Pancreas (tissue), 10 donors: Measurements from ENCODE around the gene AFF4. TPM values are rescaled to one million over a fixed set of nuclear protein-coding genes. Genes with fewer than 3 reads are reported as not detected.
"Not testable (repeated sequence)": the region's sequence is repeated elsewhere in the genome, so short reads cannot be mapped to it uniquely, and the experiment has no call there.

Experiments
- ATAC-seq, 4 donors: fragments of 200-7000 bp; cut with Tn5 transposase; one replicate each; pipeline versions ENCODE4 v1.8.0 to v1.9.1; 2020; ENCODE audit warnings: mild to moderate bottlenecking in 4 of 4, moderate library complexity in 4 of 4
- DNase-seq, 6 donors: peaks; one replicate each; pipeline ENCODE4 v3.0.0-alpha.2; 2020
- FAIRE-seq: peaks from 2 replicates; lab custom pipeline; 2012; peaks lifted over from hg19 to GRCh38; lab: Jason Lieb, UNC
- H3K27ac ChIP-seq, 4 donors: fragments of 200-600 bp; sonication (generic); 1 replicate in 3 of 4; 2 replicates in 1 of 4; pipeline versions ENCODE4 v1.5.0 to v1.8.0; 2020
- H3K27me3 ChIP-seq, 4 donors: fragments of 200-600 bp; one replicate each; pipeline ENCODE4 v1.8.0; 2021
- H3K36me3 ChIP-seq, 3 donors: fragments of 200-600 bp; sonication (generic) in 1 of 3; one replicate each; pipeline versions ENCODE4 v1.5.0 to v1.8.0; 2020 to 2021
- H3K4me1 ChIP-seq, 3 donors: fragments of 200-600 bp; one replicate each; pipeline ENCODE4 v1.8.0; 2021
- H3K4me3 ChIP-seq, 4 donors: fragments of 200-600 bp; sonication (generic) in 2 of 4; one replicate each; pipeline versions ENCODE4 v1.5.0 to v1.8.0; 2020 to 2021
- H3K9me3 ChIP-seq, 4 donors: fragments of 200-600 bp; one replicate each; pipeline ENCODE4 v1.8.0; 2021
- CTCF ChIP-seq, 4 donors: fragments of 200-600 bp; sonication (generic) in 3 of 4; IDR thresholded peaks; one replicate each; pipeline versions ENCODE4 v1.5.0 to v1.8.0; 2021; ENCODE audit warnings: antibody characterized with exemption in 4 of 4
- WGBS, 2 donors: extraction: QIAGEN DNeasy Blood & Tissue Kit; methylation state at CpG; one replicate each; pipeline ENCODE4 v1.1.7; 2013; 5-methylcytosine and 5-hydroxymethylcytosine counted together
- intact Hi-C, 3 donors: fragments of 100-400 bp; cut with DNase I; formaldehyde crosslinking; loops; one replicate each; pipeline versions ENCODE4 v1.11.1 to v1.14.2; 2022
- polyA plus RNA-seq, 2 donors: library from polyadenylated mRNA; stranded (reverse); fragments of 200-250 nt; gene quantifications; one replicate each; pipeline ENCODE4 v1.2.3, GENCODE V29; 2013
- total RNA-seq, 6 donors: library from RNA; stranded (reverse); fragmentation: NEBNext Ultra II Directional in 4 of 6; extraction: Animal tissue kit (Norgen Biotek cat#: 25700) in 4 of 6; gene quantifications; one replicate each; pipeline versions ENCODE4 v1.2.1 to v1.2.4, GENCODE V29; 2021 to 2023
- donor health status: healthy with polysubstance abuse.
- donor health status: DM: no; HTN: no; CAD: no; lungs with moderate emphysema.
- donor health status: DM: no; HTN: no; CAD: no.
- donor health status: control.
- donor health status: control.
- donor health status: Bipolar disorder and iron deficiency.
- donor health status: DM: yes; HTN: yes; CAD: no.
- donor health status: DM: no; HTN: no; CAD: no.
- donor health status: DM: no; HTN: no; CAD: no.
- donor health status: DM: yes; HTN: yes; CAD: no.

The AFF4 gene
- total and polyA plus RNA-seq, 8 donors = 6.7 to 40.2 (median 27.2) TPM

GRCh38 chr5:132998556-132998955, 35.1 kb upstream of the AFF4 start:
- Histone ChIP-seq H3K36me3 (peaks cover 0 to 6% (median 0%) of the 10 kb centered on the region in 3 donors), H3K4me3 (no peak overlapping the region), H3K9me3 (no peaks in the 10 kb centered on the region), H3K27ac (no peak overlapping the region), H3K27me3 (no peaks in the 10 kb centered on the region), H3K4me1 (no peaks in the 10 kb centered on the region)
- no peak for ATAC-seq
- TF ChIP-seq CTCF (IDR thresholded peaks at IDR 0.05) = no peak
- intact Hi-C loops = no loop called here
- WGBS, 2 donors = 89 to 94% methylated on average over 2 of the region's 2 CpGs
- DNase-seq = no peak
- FAIRE-seq = no peak

- WGBS, 2 donors = 68 to 78% methylated on average over 1 of the region's 1 CpG
- Histone ChIP-seq H3K4me3 (no peak overlapping the region), H3K27ac (no peak overlapping the region), H3K36me3 (no peaks in the 10 kb centered on the region), H3K27me3 (no peaks in the 10 kb centered on the region), H3K4me1 (no peaks in the 10 kb centered on the region), H3K9me3 (no peaks in the 10 kb centered on the region)
- DNase-seq = no peak
- intact Hi-C loops = no loop called here
- no peak for TF ChIP-seq CTCF (IDR thresholded peaks at IDR 0.05)
- FAIRE-seq = no peak
- ATAC-seq = no peak
These were observed 32.9 kb upstream of the AFF4 start for GRCh38 chr5:132996307-132996706.

- H3K36me3 ChIP-seq = no peaks in the 10 kb centered on the region
- TF ChIP-seq CTCF (IDR thresholded peaks at IDR 0.05) = no peak
- FAIRE-seq (no peak), ATAC-seq (no peak), DNase-seq (peak in 1 of 6 donors; percentile 22)
- no peaks in the 10 kb centered on the region for H3K27me3 ChIP-seq
- no peak overlapping the region for H3K4me3 ChIP-seq
- H3K27ac ChIP-seq = no peak overlapping the region
- WGBS, 2 donors = 86 to 88% methylated on average over 28 of the region's 28 CpGs
- intact Hi-C loops = no loop called here
- no peaks in the 10 kb centered on the region for H3K4me1 ChIP-seq
- no peaks in the 10 kb centered on the region for H3K9me3 ChIP-seq
These were observed 24.3 kb upstream of the AFF4 start for GRCh38 chr5:132987531-132988408.

GRCh38 chr5:132982971-132983370, 19.5 kb upstream of the AFF4 start:
- H3K4me3 ChIP-seq, H3K36me3 ChIP-seq, intact Hi-C loops, H3K4me1 ChIP-seq, DNase-seq, H3K27ac ChIP-seq, H3K9me3 ChIP-seq, ATAC-seq, FAIRE-seq, H3K27me3 ChIP-seq: not testable (repeated sequence)
- WGBS, 2 donors = 89 to 92% methylated on average over 19 to 28 of the region's 30 CpGs

GRCh38 chr5:132981288-132981687, 17.9 kb upstream of the AFF4 start:
- Histone ChIP-seq H3K27ac (no peak overlapping the region), H3K4me1 (no peaks in the 10 kb centered on the region), H3K27me3 (no peaks in the 10 kb centered on the region), H3K36me3 (no peaks in the 10 kb centered on the region), H3K4me3 (no peak overlapping the region), H3K9me3 (no peaks in the 10 kb centered on the region)
- 86% methylated on average over 3 of the region's 3 CpGs for WGBS, 2 donors
- no peak for ATAC-seq
- FAIRE-seq = no peak
- intact Hi-C loops = no loop called here
- no peak for TF ChIP-seq CTCF (IDR thresholded peaks at IDR 0.05)
- no peak for DNase-seq
